Iris pigment epithelial cell (primary cell): ENCODE results near the gene PC.

ENCODE experiments used
- DNase-seq: peaks from one replicate; pipeline ENCODE4 v3.0.0-alpha.2; 2011; ENCODE audit warnings: low read depth

The PC gene

DNA sequence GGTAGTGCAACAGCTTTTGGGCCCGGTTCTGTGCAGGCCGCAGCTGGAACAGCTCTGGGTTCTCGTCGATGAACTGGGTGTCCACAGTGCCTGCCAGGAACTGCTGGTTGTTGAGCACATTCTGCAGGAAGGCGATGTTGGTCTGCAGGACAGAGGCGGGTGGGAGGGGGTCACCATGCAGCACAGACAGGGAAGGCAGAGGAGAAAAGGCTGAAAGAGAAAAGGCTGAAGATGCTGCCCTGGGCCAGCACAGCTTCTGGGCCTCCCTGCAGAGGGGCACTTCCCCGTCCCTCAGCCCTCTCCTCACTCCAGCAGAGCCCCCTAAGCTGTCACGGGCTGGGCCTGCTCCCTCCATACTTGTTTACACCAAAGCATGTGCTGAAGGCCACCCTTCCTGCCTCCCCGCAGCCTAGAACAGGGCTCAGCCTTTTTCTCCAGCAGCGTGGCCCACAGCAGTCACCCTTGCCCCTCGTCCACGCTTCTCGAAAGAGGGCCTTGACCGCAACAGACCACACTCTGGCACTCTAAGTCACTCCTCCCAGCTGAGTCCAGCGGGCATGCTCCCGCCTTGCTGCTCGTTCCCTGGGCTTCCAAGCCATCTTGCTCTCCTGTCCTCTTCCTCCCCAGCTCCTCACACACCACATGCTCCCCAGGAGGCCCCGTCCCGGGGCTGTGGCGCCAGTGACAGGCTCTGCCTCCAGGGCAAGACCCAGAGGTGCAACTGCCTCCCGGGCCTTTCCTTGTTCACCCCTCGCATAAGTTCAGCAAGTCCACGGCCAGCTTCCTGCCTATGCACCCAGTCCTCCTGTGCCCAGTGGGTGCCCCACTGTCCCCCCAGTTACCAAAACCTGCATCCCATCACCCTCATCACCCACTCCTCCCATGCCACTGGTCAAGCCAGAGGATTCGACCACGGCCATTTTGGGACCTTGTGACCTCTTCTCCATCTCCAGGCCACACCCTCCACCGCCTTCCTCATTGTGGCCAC is 104.6 kb downstream of the PC start:
- no peak for DNase-seq

- DNase-seq: no peak
Observed at GRCh38 chr11:66852466-66853241, 105.5 kb downstream of the PC start.

GRCh38 chr11:66851698-66852465 is 106.3 kb downstream of the PC start:
- no peak for DNase-seq

- no peak for DNase-seq
Observed at GRCh38 chr11:66851239-66851596, 107.0 kb downstream of the PC start.

GRCh38 chr11:66850588-66851238 is 107.5 kb downstream of the PC start:
- DNase-seq: no peak

DNA sequence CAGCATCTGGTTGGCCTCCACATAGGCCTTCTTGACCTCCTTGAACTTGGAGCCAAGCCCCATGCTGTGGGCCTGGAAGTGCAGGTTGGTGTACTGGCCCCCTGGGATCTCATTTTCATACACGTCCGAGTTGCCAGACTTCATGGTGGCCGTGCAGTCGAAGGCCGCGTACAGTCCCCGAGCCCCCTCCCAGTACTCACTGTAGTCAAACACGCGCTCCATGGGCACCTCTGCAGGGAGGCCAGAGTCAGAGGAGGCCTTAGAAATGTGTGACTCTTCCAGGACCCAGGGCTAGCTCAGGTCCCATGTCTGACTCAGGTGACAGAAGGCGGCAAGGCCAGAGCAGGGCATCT is 108.0 kb downstream of the PC start:
- DNase-seq: no peak

GRCh38 chr11:66849501-66850234 is 108.5 kb downstream of the PC start:
- DNase-seq: no peak

- no peak for DNase-seq
Observed at GRCh38 chr11:66848671-66849500, 109.3 kb downstream of the PC start.

DNA sequence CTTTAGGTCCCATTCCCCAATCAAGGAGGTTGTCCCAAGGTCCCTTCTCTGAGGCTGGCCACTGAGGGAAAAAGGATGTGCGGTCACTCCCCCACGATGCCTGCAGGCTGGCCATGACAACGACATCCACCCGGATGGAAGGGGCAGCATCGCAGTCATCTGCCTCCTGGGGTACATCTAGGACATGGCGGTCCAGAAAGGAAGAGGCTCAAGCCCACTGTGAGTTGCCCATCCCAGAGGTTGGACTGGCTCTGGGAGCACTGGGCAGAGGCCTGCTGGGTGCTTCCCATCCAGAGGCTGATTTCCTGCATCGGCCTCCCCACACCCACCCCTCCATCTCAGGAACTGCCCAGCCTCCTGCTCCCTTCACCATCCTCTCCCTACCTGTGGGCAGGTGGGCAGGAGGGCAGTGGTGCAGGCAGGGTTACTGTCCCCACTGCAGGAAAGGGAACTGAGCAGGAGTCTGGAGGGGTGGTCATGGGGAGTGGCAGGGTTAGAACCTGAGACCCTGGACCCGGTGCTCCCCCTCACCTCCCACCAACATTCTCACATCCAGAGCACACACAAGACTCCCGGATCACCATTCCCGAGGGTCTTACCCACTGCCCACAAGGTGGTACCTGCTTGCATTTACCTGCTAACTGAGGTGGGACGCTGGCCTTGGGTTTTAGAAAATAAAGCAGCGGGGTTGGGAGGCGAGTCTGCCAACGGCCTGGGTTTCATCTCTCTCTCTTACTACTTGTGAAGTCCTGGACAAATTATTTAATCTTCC is 110.5 kb downstream of the PC start:
- DNase-seq: no peak

GRCh38 chr11:66846671-66847091 is 111.5 kb downstream of the PC start:
- DNase-seq: peak; percentile 41

DNA sequence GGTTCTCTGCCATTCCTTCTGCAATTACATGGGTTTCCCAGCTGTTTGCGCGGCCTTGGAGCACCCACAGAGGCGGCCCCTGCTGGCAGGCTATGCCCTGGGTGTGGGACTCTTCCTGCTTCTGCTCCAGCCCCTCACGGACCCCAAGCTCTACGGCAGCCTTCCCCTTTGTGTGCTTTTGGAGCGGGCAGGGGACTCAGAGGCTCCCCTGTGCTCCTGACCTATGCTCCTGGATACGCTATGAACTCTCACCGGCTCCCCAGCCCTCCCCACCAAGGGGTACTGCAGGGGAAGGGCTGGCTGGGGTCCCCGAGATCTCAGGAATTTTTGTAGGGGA is 112.3 kb downstream of the PC start:
- no peak for DNase-seq

DNA sequence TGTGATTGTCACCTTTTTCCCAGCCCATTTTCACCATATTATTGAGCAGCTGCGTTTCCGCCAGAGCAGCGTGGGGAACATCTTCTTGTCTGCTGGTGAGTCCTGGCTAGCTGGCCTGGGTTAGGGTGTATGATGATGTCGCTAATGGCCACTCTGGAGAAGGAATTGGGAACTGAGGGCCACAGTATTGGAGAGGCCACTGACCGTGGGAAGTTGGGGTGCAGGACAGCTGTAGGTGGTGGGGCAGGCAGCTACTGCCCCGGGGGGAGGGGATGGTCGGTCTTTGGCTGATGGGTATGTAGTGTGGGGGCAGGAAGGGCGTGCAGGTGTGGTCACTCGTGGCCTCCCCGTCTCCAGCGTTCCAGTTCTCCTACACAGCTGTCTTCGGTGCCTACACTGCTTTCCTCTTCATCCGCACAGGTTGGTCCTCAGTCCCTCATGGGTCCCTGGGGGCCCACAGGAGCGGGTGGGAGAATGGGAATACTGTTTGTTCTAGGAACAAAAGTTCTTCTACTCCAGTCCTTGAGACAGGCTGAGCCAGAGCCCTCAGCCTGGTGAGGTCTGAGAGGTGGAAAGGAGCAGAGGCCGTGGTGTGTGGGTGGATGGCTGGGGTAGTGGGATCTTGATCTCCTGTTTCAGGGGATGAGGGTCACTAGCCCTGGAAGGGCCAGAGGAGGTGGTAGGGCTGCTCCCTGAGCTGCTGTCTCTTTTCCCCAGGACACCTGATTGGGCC is 112.9 kb downstream of the PC start:
- DNase-seq: no peak

DNA sequence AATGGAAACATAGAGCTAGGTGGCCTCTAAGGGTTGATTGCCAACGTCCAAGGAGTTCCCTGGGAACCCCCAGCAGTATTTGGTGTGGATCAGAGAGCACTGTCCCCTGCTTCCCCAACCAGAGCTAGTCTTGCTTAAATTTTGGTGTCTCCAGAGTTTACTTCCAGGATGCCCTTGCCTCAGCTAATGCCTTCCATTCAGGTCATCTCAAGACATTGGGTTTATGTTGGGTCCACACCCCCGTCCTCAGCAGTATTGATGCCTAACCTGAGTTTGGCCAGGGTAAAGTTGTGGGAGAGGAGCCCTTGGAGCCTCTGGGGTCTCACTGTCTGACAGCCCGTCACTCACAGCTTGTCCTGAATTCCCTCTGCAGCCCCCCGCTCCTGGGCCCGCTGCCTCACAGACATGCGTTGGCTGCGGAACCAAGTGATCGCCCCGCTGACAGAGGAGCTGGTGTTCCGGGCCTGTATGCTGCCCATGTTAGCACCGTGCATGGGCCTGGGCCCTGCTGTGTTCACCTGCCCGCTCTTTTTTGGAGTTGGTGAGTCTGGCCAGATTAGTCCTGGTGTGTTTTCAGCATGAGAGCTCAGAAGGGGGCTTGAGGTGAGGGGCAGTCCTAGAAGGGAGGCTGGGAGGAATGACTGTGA is 113.6 kb downstream of the PC start:
- no peak for DNase-seq

- no peak for DNase-seq
Observed at GRCh38 chr11:66843776-66844495, 114.2 kb downstream of the PC start.

DNA sequence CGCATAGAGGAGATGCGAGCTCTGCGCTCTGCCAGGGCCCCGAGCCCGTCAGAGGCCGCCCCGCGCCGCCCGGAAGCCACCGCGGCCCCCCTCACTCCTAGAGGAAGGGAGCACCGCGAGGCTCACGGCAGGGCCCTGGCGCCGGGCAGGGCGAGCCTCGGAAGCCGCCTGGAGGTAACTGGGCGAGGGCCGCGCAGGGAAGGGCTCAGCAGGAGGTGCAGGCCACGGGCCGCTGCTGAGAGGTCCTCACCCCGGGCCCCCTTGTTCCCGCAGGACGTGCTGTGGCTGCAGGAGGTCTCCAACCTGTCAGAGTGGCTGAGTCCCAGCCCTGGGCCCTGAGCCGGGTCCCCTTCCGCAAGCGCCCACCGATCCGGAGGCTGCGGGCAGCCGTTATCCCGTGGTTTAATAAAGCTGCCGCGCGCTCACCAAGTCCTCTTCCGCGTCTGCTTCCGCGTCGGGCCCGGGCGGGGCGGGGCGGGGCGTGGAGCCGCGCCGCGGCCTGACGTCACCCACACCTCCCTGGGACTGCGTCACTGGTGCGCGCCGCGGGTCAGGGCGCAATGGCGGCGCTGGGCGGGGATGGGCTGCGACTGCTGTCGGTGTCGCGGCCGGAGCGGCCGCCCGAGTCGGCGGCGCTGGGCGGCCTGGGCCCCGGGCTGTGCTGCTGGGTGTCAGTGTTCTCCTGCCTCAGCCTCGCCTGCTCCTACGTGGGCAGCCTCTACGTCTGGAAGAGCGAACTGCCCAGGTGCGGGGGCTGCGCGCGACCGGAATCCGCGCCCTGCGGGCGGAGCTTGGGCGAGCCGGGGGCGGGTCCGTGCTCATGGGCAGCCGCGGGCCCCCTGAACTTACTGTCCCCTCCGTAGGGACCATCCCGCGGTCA is 115.0 kb downstream of the PC start, which contains the start of gene RCE1:
TSS of gene RCE1 (plus strand) at position 546 of the 880 bp plus-strand sequence. CDS start at position 561, 15 bp downstream.
- peak; percentile 88 for DNase-seq

- DNase-seq: no peak
Observed at GRCh38 chr11:66842501-66842895, 115.7 kb downstream of the PC start.

- no peak for DNase-seq
Observed at GRCh38 chr11:66841861-66842260, 116.3 kb downstream of the PC start.
